MM.1S (cell line): ENCODE data around the gene EPHA2.

Experiments used
- DNase-seq: peaks from one replicate; pipeline ENCODE4 v3.0.0-alpha.2; 2015
- H2AFZ ChIP-seq: fragments of 300-600 bp; sonication (generic); 2 replicates; pipeline ENCODE4 v1.6.0; 2016; ENCODE audit warnings: antibody characterized with exemption, low read length
- H3F3A ChIP-seq: fragments of 300-600 bp; sonication (generic); 2 replicates; pipeline ENCODE4 v1.6.1; 2016; ENCODE audit warnings: mild to moderate bottlenecking, antibody characterized with exemption, low read length, moderate library complexity, mixed read lengths; ENCODE audit not compliant: insufficient read depth
- H3K27ac ChIP-seq: fragments of 300-600 bp; sonication (generic); 2 replicates; pipeline ENCODE4 v1.5.1; 2016; ENCODE audit warnings: mild to moderate bottlenecking, low read length
- H3K27me3 ChIP-seq: fragments of 300-600 bp; sonication (generic); replicated peaks from 2 replicates; pipeline ENCODE4 v1.6.0; 2016; ENCODE audit warnings: low read length; ENCODE audit not compliant: insufficient read depth
- H3K36me3 ChIP-seq: fragments of 300-600 bp; sonication (generic); replicated peaks from 2 replicates; pipeline ENCODE4 v1.6.1; 2016; ENCODE audit warnings: mild to moderate bottlenecking, low read length, mixed read lengths; ENCODE audit not compliant: insufficient read depth
- H3K4me1 ChIP-seq: fragments of 300-600 bp; sonication (generic); 2 replicates; pipeline ENCODE4 v1.6.1; 2016; ENCODE audit warnings: low read length, mixed read lengths
- H3K4me2 ChIP-seq: fragments of 300-600 bp; sonication (generic); 2 replicates; pipeline ENCODE4 v1.6.0; 2016; ENCODE audit warnings: low read depth, low read length
- H3K4me3 ChIP-seq: fragments of 300-600 bp; sonication (generic); 2 replicates; pipeline ENCODE4 v1.5.1; 2016; ENCODE audit warnings: low read length, mixed read lengths
- H3K79me2 ChIP-seq: fragments of 300-600 bp; sonication (generic); 2 replicates; pipeline ENCODE4 v1.6.1; 2016; ENCODE audit warnings: mixed run types, low read length, mixed read lengths
- H3K9ac ChIP-seq: fragments of 300-600 bp; sonication (generic); 2 replicates; pipeline ENCODE4 v1.6.1; 2016; ENCODE audit warnings: low read length, mixed read lengths
- H3K9me2 ChIP-seq: fragments of 300-600 bp; sonication (generic); replicated peaks from 2 replicates; pipeline ENCODE4 v1.6.1; 2016; ENCODE audit warnings: mild to moderate bottlenecking, low read length, mixed read lengths; ENCODE audit not compliant: insufficient read depth
- H3K9me3 ChIP-seq: fragments of 300-600 bp; sonication (generic); replicated peaks from 2 replicates; pipeline ENCODE4 v1.6.1; 2016; ENCODE audit warnings: mild to moderate bottlenecking, low read length, mixed read lengths; ENCODE audit not compliant: insufficient read depth
- H4K20me1 ChIP-seq: fragments of 300-600 bp; sonication (generic); 2 replicates; pipeline ENCODE4 v1.6.1; 2016; ENCODE audit warnings: mild to moderate bottlenecking, low read length, moderate library complexity, mixed read lengths; ENCODE audit not compliant: insufficient read depth
- CTCF ChIP-seq: fragments of 300-600 bp; sonication (generic); IDR thresholded peaks from 2 replicates; pipeline ENCODE4 v1.5.1; 2016; ENCODE audit warnings: antibody characterized with exemption, low read length, mixed read lengths
- EZH2 ChIP-seq: fragments of 300-600 bp; sonication (generic); optimal IDR thresholded peaks from 2 replicates; pipeline ENCODE3; 2017; ENCODE audit warnings: low read depth, mild to moderate bottlenecking, antibody characterized with exemption, low read length, mixed read lengths
- EZH2phosphoT487 ChIP-seq: fragments of 300-600 bp; sonication (generic); IDR thresholded peaks from 2 replicates; pipeline ENCODE4 v1.6.1; 2018; ENCODE audit warnings: antibody characterized with exemption, low read length

EPHA2 gene

GRCh38 chr1:16183765-16184556, 28.1 kb upstream of the EPHA2 start:
- Histone ChIP-seq H3K9me2 (no peaks in the 10 kb centered on the region), H3K9ac (no peak overlapping the region), H3K4me2 (no peak overlapping the region), H3K27ac (no peak overlapping the region), H3F3A (no peaks in the 10 kb centered on the region), H3K27me3 (peaks cover 34% of the 10 kb centered on the region), H3K36me3 (no peaks in the 10 kb centered on the region), H3K4me3 (no peak overlapping the region), H3K4me1 (no peaks in the 10 kb centered on the region), H4K20me1 (no peaks in the 10 kb centered on the region), H3K9me3 (no peaks in the 10 kb centered on the region), H3K79me2 (no peaks in the 10 kb centered on the region), H2AFZ (no peak overlapping the region)
- no peak for TF ChIP-seq EZH2phosphoT487
- no peak for TF ChIP-seq CTCF
- no peak for TF ChIP-seq EZH2
- no peak for DNase-seq

GRCh38 chr1:16183179-16183578, 27.3 kb upstream of the EPHA2 start:
- Histone ChIP-seq H3F3A (no peaks in the 10 kb centered on the region), H3K4me2 (no peak overlapping the region), H3K4me3 (no peak overlapping the region), H3K27me3 (peaks cover 30% of the 10 kb centered on the region), H3K36me3 (no peaks in the 10 kb centered on the region), H3K79me2 (no peaks in the 10 kb centered on the region), H4K20me1 (no peaks in the 10 kb centered on the region), H2AFZ (no peak overlapping the region), H3K27ac (no peak overlapping the region), H3K9me2 (no peaks in the 10 kb centered on the region), H3K4me1 (no peaks in the 10 kb centered on the region), H3K9ac (no peak overlapping the region), H3K9me3 (no peaks in the 10 kb centered on the region)
- TF ChIP-seq EZH2phosphoT487 (no peak), CTCF (no peak), EZH2 (no peak)
- DNase-seq, result no peak

GRCh38 chr1:16181887-16182719, 26.2 kb upstream of the EPHA2 start:
- H3K9me2 ChIP-seq, result no peaks in the 10 kb centered on the region
- TF ChIP-seq EZH2phosphoT487, result no peak
- TF ChIP-seq EZH2, result no peak
- TF ChIP-seq CTCF, result no peak
- H3K36me3 ChIP-seq, result no peaks in the 10 kb centered on the region
- no peak overlapping the region for H3K4me3 ChIP-seq
- no peak for DNase-seq
- H3K4me1 ChIP-seq, result no peaks in the 10 kb centered on the region
- peaks cover 39% of the 10 kb centered on the region for H3K27me3 ChIP-seq
- no peaks in the 10 kb centered on the region for H4K20me1 ChIP-seq
- no peaks in the 10 kb centered on the region for H3F3A ChIP-seq
- no peak overlapping the region for H2AFZ ChIP-seq
- no peaks in the 10 kb centered on the region for H3K79me2 ChIP-seq
- H3K4me2 ChIP-seq, result no peak overlapping the region
- H3K27ac ChIP-seq, result no peak overlapping the region
- H3K9me3 ChIP-seq, result no peaks in the 10 kb centered on the region
- H3K9ac ChIP-seq, result no peak overlapping the region
